HG02943 (cell line): ENCODE measurements around the gene GRIFIN.

Experiments
- ATAC-seq: cut with Tn5 transposase; IDR thresholded peaks from one replicate; pipeline ENCODE4 v1.9.1; 2021; ENCODE audit warnings: mild to moderate bottlenecking, low read depth, moderate library complexity; ENCODE audit not compliant: unreplicated experiment

Gene GRIFIN

GRCh38 chr7:2513702-2514101 lies 37.5 kb upstream of the GRIFIN start:
- ATAC-seq, result no peak

- ATAC-seq, result no peak
Measured at GRCh38 chr7:2512713-2513112, 36.5 kb upstream of the GRIFIN start.

- no peak for ATAC-seq
Measured at GRCh38 chr7:2512179-2512661, 36.0 kb upstream of the GRIFIN start.

DNA sequence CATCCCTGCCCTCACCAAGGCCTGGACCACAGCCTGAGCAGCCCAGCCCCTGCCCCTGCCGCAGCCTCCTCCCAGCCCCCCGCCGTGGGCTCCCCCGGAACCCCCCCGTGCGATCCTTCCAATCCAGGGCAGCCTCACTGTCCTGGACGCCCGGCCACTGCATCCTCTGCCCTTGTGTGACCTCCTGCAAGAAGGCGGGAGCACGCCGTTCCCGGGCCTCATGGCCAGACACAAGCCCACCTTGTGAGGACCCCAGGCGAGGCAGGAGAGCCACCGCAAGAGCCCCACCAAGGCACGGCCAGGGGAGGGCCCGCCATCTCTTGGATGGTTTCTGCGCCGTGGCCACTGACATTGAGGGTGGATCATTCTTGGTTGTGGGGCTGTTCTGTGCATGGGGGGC lies 35.6 kb upstream of the GRIFIN start:
- ATAC-seq, result no peak

DNA sequence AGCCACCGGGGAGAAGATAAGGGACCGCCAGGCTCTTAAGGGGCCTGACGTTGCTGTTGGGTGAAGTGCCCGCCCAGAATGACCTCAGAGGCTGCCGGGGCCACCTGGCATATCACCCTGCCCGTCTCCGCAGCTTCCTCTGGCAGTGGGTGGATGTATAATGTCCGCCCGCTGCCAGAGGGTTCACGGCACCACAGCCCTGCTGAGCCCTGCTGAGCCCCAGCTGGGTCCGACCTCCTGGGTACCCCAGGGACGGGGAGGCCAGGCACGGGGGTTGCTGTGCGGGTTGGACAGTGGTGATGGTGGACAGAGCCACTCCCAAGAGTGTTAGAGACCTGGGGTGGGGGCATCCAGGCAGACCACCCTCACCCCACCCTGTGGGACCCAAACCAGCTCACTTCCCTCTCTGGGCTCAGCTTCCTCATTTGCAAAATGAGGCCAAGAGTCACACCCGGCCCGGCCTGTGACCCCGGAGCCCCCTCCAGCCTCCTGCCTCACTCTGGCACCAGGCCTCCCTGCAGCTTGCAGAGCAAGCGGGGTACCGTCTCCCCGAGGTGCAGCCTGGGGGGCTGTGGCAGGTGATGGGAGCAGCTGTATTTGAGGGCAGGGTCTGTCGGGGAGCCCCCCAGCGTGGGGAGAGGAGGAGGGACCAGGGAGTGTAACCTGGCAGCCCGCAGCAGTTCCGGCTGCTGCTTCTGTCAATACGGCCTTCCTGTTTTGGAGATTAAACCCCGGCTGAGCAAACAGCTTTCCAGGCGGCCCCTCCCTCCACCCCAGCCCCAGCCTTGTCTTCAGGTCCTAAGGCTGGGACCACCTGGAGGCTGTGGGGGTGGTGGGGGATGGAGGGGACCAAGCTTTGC lies 34.9 kb upstream of the GRIFIN start:
- ATAC-seq, result no peak

GRCh38 chr7:2510130-2510776 lies 34.1 kb upstream of the GRIFIN start:
- ATAC-seq, result no peak

DNA sequence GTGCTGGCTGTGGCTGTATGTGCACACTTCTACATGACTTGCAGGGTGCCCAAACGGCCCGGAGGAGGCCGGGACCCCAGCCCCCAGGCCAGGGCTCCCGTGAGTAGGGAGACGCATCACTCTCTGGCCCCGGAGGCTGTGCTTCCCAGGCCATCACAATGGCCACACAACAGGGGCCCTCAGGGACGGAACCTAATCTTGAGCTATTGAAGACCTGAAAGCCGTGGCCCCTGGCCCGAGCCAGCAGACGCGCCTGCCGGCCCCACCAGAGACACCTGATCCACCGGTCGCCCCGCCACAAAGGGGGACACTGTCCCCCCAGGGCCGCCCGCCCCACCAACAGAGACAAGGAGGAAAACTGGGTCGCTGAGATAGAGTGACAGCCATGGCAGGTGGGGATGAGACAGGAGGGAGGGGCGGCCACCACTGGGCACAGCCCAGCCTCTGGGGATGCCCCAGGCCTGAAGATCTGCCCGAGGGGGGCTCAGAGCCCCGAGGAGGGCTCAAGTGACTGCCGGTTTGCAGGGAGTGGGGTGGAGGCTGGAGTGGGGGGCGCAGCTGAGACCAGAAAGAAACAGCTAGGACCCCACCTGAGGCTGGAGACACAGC lies 33.2 kb upstream of the GRIFIN start:
- no peak for ATAC-seq

GRCh38 chr7:2508327-2509215 lies 32.4 kb upstream of the GRIFIN start:
- no peak for ATAC-seq

DNA sequence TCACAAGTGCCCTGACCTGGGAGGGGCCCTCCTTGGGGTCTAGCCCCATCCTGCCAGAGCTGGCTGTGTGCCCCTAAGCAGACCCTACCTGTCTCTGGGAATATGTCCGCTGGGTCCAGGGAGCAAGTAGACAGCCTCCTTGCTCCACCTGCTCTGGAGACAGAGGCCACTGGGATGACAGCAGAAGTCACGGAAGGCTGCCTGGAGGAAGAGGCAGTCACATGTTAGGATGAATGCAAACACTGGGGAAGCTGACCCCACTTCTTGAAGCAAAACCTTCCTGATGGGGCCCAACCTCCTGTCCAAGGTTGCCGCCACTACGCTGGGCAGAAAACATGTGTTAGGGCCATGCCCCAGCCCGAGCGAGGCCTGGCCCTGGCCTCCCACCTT lies 31.7 kb upstream of the GRIFIN start:
- ATAC-seq, result no peak

DNA sequence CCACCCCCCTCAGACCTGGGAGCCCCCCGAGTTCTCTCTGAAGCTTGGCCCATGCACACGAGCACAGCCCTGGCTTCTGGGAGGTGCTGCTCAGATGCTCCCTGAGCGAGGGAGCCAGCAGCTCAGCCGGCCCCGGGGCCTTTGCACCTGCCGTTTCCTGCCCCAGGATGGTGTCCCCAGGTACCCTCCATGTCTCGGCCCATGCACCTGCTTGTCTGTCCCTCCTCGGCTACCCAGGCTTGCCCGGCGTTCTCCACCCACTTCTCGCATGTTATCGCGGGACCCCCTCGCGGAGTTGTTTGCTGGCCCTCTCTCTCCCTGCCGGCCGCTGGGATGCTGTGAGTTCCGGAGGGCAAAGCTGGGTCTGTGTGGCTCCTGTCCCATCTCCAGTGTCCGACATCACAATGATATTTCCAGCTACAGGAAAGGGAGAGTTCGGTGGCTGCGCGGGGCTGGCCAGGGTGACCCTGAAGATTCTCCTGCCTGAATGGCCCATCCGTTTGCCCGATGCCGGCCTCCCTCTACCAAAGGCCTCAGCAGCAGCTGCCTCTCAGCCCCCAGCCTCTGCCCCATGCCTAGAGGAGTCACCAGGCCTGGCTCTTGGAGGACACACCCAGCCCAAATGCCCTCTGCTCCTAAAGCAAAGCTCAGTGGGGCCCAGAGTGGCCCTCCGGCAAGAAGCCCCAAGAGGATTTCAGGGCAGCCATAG lies 31.2 kb upstream of the GRIFIN start:
- ATAC-seq, result no peak

DNA sequence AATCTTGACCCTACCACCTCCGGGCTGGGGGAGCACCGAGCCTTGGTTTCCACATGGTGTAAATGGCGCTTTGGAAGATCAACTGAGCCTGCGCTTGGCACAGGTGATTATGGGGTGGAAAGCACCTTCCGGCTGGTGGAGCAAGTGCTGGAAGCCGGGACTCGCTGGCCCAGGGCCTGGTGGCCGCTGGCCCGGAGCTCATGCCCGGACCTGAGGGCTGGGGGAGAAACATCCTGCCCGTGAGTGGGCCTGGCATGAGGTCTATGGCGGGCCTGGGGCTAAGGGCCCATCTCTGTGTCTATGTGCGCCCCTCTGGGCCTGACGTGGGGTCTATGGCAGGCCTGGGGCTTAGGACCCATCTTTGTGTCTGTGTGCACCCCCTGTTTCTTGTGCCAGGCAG lies 29.2 kb upstream of the GRIFIN start:
- no peak for ATAC-seq

GRCh38 chr7:2504889-2505375 lies 28.7 kb upstream of the GRIFIN start:
- ATAC-seq, result no peak

GRCh38 chr7:2504128-2504888 lies 28.1 kb upstream of the GRIFIN start:
- no peak for ATAC-seq

- no peak for ATAC-seq
Measured at GRCh38 chr7:2503056-2503941, 27.1 kb upstream of the GRIFIN start.

DNA sequence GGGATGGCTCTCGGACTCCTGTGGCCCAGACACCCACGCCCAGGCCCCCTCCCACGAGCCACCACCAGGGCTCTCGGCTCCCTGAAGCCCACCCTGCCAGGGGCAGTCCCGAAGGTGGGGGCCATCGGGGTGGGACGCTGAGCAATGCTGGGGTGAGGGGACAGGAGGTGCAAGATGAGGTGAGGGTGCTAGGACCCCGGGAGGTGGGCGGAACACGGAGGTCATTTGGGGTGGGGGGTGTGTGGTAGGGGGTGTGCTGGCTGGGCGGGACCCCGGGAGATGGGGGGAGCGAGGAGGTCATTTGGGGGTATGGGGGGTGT lies 26.4 kb upstream of the GRIFIN start:
- no peak for ATAC-seq

GRCh38 chr7:2501947-2502646 lies 25.9 kb upstream of the GRIFIN start:
- ATAC-seq, result no peak

DNA sequence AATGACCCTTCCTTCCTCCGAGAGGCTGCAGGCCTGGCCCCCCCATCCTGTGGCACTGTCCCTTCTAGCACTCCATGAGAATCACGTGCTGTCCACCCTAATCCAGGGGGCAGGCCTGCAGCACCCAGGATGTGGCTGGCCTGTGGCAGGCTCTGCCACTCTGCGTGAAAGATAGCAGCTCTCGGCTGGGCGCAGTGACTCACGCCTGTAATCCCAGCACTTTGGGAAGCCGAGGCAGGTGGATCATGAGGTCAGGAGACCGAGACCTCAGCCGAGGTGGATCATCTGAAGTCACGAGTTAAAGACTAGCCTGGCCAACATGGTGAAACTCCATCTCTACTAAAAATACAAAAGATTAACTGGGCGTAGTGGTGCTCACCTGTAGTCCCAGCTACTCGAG lies 24.5 kb upstream of the GRIFIN start:
- ATAC-seq, result no peak
